ENCODE measurements around the gene CACNA1D.

CACNA1D gene

DNA sequence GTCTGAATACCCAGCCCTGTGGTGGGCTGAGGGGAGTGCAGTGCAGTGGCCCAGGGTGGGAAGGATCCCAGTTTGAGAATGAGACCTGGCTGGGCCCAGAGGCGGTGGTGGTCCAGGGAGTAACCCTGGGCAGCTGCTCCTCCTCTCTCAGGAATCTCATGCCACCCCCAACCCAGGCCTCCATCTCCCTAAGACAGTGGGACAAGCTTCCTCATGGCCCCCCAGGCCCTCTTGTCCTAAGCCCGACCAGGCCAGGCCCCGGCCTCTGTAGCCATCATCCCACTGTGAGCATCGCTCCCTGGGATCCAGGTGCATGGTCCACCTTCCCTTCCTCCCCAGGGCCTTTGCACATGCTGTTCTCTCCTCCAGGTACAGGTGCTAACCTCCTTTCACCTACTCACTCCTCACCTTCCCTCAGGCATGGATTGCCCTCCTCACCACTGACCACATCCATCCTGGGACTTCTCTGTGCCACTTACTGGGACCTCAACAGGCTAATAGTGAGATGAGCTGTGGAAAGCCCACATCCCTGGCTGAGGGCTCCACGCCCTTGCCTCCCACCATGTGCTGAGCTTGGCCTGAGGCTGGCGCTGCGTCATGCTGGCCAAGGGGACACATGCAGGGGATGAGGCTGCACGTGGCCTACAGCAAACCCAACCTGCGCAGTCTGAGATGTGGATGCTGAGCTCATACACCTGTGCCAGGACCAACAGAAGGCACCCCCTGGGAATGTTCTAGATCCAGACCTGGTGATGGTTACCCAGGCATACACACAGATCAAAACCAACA is 341.9 kb downstream of the CACNA1D start:
- Mint-ChIP-seq H3K4me3 (no peak overlapping the region), H3K27ac (no peak overlapping the region), H3K9me3 (no peaks in the 10 kb centered on the region), H3K36me3 (ENCODE audit: low read depth) (no peaks in the 10 kb centered on the region), H3K4me1 (ENCODE audit: low read depth) (no peaks in the 10 kb centered on the region), H3K27me3 (peaks cover 3% of the 10 kb centered on the region)
- DNase-seq = no peak

- H3K27me3 Mint-ChIP-seq = peaks cover 5% of the 10 kb centered on the region
- no peaks in the 10 kb centered on the region for H3K4me1 Mint-ChIP-seq (ENCODE audit: low read depth)
- DNase-seq = no peak
- no peaks in the 10 kb centered on the region for H3K9me3 Mint-ChIP-seq
- H3K27ac Mint-ChIP-seq = no peak overlapping the region
- no peak overlapping the region for H3K4me3 Mint-ChIP-seq
- no peaks in the 10 kb centered on the region for H3K36me3 Mint-ChIP-seq (ENCODE audit: low read depth)
These were observed 342.9 kb downstream of the CACNA1D start for GRCh38 chr3:53837331-53837730.

- Mint-ChIP-seq H3K27ac (no peak overlapping the region), H3K4me1 (ENCODE audit: low read depth) (peaks cover 2% of the 10 kb centered on the region), H3K36me3 (ENCODE audit: low read depth) (no peaks in the 10 kb centered on the region), H3K27me3 (peaks cover 39% of the 10 kb centered on the region), H3K9me3 (no peaks in the 10 kb centered on the region), H3K4me3 (no peak overlapping the region)
- no peak for DNase-seq
These were observed 346.9 kb downstream of the CACNA1D start for GRCh38 chr3:53841296-53841695.

DNA sequence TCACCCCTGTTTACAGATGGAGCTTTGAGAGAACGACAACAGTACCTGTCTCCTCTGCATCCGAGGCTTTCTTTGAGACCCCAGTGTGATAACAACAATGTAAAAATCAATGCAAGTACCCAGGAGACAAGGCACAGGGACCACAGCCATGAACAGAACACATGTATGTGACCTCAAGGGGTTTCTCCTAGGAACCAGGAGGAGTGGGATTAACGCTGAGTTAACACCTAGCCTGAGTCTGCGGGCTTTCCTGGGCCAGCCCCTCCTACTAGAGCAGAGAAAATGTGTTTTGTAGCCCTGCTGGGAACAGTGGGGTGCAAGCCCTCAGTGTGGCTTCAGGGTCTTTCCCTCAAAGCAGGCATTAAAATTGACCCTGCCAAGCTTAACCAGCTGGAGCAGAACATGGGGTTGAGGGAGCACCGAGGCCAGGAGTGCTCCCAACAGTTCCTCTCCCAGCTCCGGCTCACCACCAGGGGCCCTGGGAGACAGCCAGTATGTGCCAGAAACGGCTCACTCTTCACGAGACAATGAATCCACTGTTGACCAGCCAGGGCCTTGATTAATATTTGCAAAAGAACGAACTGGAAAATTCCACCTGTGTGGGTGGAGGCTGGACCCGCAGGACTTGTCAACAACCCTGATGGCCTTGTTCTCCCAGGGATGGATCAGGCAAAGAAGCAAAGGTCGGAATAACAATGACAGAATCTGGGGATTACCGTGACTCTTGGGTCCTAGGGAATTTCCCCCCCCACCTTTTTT is 348.2 kb downstream of the CACNA1D start:
- Mint-ChIP-seq H3K27me3 (peaks cover 51% of the 10 kb centered on the region), H3K9me3 (no peaks in the 10 kb centered on the region), H3K4me3 (no peak overlapping the region), H3K27ac (no peak overlapping the region), H3K36me3 (ENCODE audit: low read depth) (no peaks in the 10 kb centered on the region), H3K4me1 (ENCODE audit: low read depth) (peaks cover 9% of the 10 kb centered on the region)
- DNase-seq = no peak

GRCh38 chr3:53843195-53844177 is 349.1 kb downstream of the CACNA1D start:
- Mint-ChIP-seq H3K4me1 (ENCODE audit: low read depth) (peaks cover 9% of the 10 kb centered on the region), H3K9me3 (no peaks in the 10 kb centered on the region), H3K36me3 (ENCODE audit: low read depth) (no peaks in the 10 kb centered on the region), H3K27ac (no peak overlapping the region), H3K27me3 (peaks cover 56% of the 10 kb centered on the region), H3K4me3 (no peak overlapping the region)
- no peak for DNase-seq

DNA sequence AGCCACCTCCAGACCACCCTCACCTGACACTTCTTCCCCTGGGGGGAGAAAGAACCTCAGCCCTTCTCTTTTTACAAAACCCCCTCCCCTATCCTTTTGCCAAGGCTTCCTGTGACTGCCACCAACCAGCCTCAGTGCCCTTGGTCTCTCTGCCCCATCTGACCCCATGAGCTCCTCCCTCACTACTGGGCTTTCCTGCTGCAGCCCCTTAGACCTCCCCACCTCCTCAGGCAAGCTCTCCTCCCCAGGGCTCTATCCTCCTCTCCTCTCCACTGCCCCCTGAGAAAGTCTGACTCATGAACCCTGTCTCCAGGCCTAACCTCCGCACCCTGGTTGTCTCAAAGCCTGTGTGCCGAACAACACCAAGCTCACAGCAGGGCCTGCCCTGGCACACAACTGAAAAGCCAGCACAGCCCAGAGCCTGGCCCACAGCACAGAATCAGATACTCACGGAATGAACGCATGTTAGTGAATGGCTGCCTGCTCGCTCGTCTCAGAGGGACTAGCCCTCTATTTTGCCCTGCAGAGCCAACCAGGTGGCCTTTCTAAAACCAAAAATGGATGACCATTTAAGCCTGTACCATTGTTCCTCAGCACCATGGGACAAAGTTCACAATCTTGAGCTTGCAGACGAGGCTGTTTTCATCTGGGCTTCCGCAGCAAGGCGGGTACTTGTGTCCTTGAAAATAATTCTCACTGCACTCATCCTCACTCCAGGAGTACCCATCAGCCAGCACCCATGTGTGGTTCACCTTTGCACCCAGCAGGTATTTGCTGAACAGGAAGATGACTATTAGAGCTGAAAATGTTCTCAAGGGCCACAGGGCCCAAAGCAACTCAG is 350.1 kb downstream of the CACNA1D start:
- Mint-ChIP-seq H3K36me3 (ENCODE audit: low read depth) (no peaks in the 10 kb centered on the region), H3K4me1 (ENCODE audit: low read depth) (peaks cover 9% of the 10 kb centered on the region), H3K27ac (no peak overlapping the region), H3K27me3 (peaks cover 63% of the 10 kb centered on the region), H3K4me3 (no peak overlapping the region), H3K9me3 (no peaks in the 10 kb centered on the region)
- no peak for DNase-seq

DNA sequence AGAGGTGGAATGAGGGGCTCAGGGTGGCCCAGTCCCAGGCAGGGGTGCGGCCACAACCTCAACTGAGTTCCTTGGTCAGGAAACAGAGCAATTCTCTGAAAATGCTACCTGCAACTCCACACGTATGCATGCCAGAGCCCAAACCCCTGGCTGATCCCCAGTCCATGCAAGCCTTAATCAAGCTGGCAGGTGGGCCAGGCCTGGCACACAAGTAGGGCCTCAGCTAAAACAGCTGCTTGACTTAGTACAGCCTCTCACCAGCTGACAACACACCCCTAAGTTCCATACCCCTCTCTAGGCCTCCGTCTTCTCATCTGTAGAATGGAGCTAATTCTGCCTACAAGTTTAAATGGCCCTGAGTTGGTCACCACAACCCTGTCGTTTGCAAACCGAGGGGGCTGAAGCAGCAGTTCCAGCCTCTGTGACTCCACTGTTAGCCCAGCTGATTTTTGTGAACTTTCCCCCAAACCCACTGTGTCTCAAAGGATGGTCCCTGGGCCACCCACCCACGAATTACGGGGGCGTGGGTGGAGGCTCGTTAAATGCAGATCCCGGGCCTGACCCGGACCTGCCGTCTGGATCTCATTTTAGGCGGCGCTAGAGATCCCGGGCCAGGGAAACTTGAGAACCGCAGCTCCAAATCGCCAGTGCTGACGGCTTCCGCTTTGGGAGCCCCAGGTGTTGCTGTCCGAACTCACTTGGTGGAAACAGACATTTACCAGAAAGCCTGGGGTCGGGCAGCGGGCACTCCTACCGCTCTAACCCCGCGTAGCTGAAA is 350.9 kb downstream of the CACNA1D start:
- Mint-ChIP-seq H3K27me3 (peaks cover 67% of the 10 kb centered on the region), H3K36me3 (ENCODE audit: low read depth) (no peaks in the 10 kb centered on the region), H3K4me3 (peak overlapping the region; percentile 56), H3K27ac (no peak overlapping the region), H3K9me3 (no peaks in the 10 kb centered on the region), H3K4me1 (ENCODE audit: low read depth) (peaks cover 9% of the 10 kb centered on the region)
- no peak for DNase-seq

DNA sequence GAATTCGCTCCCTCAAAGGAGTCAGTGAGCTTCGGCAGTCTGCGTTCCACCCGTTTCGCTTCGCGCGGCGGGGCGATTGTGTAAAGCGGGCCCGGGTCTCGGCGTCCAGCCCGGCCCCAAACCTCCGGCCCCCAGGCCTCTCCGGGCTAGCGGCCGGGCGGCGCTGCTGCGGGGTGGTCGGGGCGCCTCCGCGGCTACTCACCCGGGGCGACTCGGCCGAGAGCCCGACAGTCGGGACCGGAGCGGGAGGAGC is 351.4 kb downstream of the CACNA1D start:
- peak overlapping the region; percentile 56 for H3K4me3 Mint-ChIP-seq
- H3K4me1 Mint-ChIP-seq (ENCODE audit: low read depth) = peaks cover 9% of the 10 kb centered on the region

DNA sequence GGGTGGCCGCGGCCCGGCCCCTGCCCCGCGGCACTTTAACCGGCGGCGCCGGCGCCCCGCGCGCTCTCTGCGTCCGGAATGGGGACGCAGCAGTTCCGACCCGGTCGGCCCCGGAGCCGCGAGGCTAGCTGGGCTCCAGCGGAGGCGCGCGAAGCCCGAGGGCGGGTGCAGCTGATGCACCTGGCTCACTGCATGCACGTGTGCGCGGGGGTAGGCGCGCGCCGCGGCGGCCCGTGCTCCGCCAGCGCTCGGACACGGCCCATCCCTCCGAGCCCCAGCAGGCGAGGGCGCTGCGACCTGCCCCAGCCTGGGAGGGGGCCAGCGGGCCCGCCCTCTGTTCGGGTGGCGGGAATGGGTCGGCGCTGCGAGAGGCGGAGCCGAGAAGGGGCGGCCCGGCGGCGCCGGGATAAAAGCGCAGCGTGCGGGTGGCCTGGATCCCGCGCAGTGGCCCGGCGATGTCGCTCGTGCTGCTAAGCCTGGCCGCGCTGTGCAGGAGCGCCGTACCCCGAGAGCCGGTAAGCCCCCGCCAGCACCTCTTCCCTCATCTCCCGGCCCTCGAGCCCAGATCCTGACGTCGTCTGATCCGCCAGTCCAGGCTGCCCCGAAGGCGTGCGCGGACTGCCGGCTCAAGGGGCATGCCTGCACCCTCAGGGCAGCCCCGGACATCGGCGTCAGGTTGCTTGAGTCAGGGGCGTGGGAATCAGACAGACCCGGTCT is 351.9 kb downstream of the CACNA1D start, which contains the start of the genes CHDH and IL17RB:
Gene CHDH, minus strand, starts transcription at position 286 of the 717 bp plus-strand sequence. CDS start 22,411 bp downstream, outside the sequence.
Gene IL17RB, plus strand, starts transcription at position 435 of the 717 bp plus-strand sequence. Its CDS starts 21 bp downstream, at position 456.
- Mint-ChIP-seq H3K4me1 (ENCODE audit: low read depth) (peaks cover 9% of the 10 kb centered on the region), H3K27me3 (peaks cover 67% of the 10 kb centered on the region), H3K9me3 (no peaks in the 10 kb centered on the region), H3K4me3 (peak within 1 kb of the TSS; percentile 60), H3K27ac (no peak within 1 kb of the TSS), H3K36me3 (ENCODE audit: low read depth) (no peaks in the 10 kb centered on the region)
- DNase-seq = peak; percentile 44

More for the DNA sequence above, 351.4 kb downstream of the CACNA1D start:
- peak; percentile 36 for DNase-seq
- H3K27ac Mint-ChIP-seq = no peak overlapping the region
- peaks cover 67% of the 10 kb centered on the region for H3K27me3 Mint-ChIP-seq
- no peaks in the 10 kb centered on the region for H3K36me3 Mint-ChIP-seq (ENCODE audit: low read depth)
- no peaks in the 10 kb centered on the region for H3K9me3 Mint-ChIP-seq

GRCh38 chr3:53846851-53847155 is 352.4 kb downstream of the CACNA1D start:
- no peak for DNase-seq
- H3K4me1 Mint-ChIP-seq (ENCODE audit: low read depth) = peaks cover 9% of the 10 kb centered on the region
- no peak overlapping the region for H3K27ac Mint-ChIP-seq
- no peaks in the 10 kb centered on the region for H3K36me3 Mint-ChIP-seq (ENCODE audit: low read depth)
- no peaks in the 10 kb centered on the region for H3K9me3 Mint-ChIP-seq
- H3K27me3 Mint-ChIP-seq = peaks cover 67% of the 10 kb centered on the region
- H3K4me3 Mint-ChIP-seq = peak overlapping the region; percentile 60

- peaks cover 47% of the 10 kb centered on the region for H3K27me3 Mint-ChIP-seq
- H3K4me1 Mint-ChIP-seq (ENCODE audit: low read depth) = peaks cover 9% of the 10 kb centered on the region
- H3K9me3 Mint-ChIP-seq = no peaks in the 10 kb centered on the region
- no peaks in the 10 kb centered on the region for H3K36me3 Mint-ChIP-seq (ENCODE audit: low read depth)
- DNase-seq = no peak
- H3K27ac Mint-ChIP-seq = no peak overlapping the region
- no peak overlapping the region for H3K4me3 Mint-ChIP-seq
These were observed 355.5 kb downstream of the CACNA1D start for GRCh38 chr3:53849916-53850315.

DNA sequence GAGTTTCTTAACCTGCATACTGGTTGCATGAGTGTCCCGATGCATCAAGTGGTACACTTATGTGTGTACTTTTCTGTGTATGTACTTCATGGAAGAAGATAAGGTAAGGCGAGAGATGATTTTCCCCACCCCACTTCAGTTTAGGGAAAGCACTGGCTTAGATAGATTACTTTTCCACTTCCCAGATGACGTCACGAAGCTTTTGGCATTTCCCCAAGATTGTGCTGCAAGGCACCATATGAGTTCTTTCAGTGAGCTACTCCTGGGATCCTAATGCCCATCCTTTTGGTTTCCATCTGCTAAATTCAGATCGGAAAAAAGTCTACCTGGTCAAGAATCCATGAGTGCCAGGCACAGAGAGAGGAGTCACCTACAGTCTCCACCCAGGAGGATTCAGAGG is 356.5 kb downstream of the CACNA1D start:
- no peak overlapping the region for H3K27ac Mint-ChIP-seq
- H3K36me3 Mint-ChIP-seq (ENCODE audit: low read depth) = no peaks in the 10 kb centered on the region
- H3K4me3 Mint-ChIP-seq = no peak overlapping the region
- peaks cover 7% of the 10 kb centered on the region for H3K4me1 Mint-ChIP-seq (ENCODE audit: low read depth)
- H3K9me3 Mint-ChIP-seq = no peaks in the 10 kb centered on the region
- H3K27me3 Mint-ChIP-seq = peaks cover 42% of the 10 kb centered on the region
- DNase-seq = no peak

DNA sequence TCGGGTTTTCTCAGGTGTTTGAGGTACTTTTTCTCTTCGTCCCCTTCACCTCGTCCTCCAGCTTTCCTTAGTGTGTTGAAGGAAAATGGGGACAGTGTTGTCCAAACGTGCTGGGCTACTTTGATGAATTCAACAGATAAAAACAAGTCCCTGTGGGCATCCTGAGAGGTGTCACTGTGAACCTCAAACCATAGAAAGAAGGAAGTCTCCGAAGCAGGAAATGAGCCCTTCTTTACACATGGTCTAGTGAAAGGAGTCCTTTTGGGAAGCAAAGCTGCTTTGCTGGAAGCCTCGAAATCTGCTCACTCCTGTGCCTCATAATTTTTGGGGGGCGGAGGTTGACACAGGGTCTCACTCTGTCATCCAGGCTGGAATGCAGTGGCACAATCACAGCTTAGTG is 362.6 kb downstream of the CACNA1D start:
- Mint-ChIP-seq H3K27ac (no peak overlapping the region), H3K4me3 (no peak overlapping the region), H3K9me3 (no peaks in the 10 kb centered on the region), H3K4me1 (ENCODE audit: low read depth) (no peaks in the 10 kb centered on the region), H3K36me3 (ENCODE audit: low read depth) (peaks cover 30% of the 10 kb centered on the region), H3K27me3 (peaks cover 10% of the 10 kb centered on the region)
- no peak for DNase-seq
